ENCODE data around the gene RBM19. TPM values are rescaled to one million over a fixed set of nuclear protein-coding genes. Genes with fewer than 3 reads are reported as not detected.

RBM19 gene
- total RNA-seq, 1 donor from 2014 or later = 33.6 TPM

- no peak for ATAC-seq
- Histone ChIP-seq H3K36me3 (peaks cover 95% of the 10 kb centered on the region), H3K27ac (no peak overlapping the region), H3K9me3 (no peaks in the 10 kb centered on the region), H3K27me3 (ENCODE audit: low read depth) (no peaks in the 10 kb centered on the region), H3K4me1 (no peaks in the 10 kb centered on the region), H3K4me3 (no peak overlapping the region)
- intact Hi-C loops (cut with DNase I) = no loop called here
- no peak for DNase-seq
- no peak for TF ChIP-seq CTCF (IDR thresholded peaks at IDR 0.05)
These were observed 51.9 kb downstream of the RBM19 start for GRCh38 chr12:113914176-113914575.

GRCh38 chr12:113912760-113913329, 53.3 kb downstream of the RBM19 start:
- peak; percentile 51 to 57 for ATAC-seq
- peaks cover 89% of the 10 kb centered on the region for H3K36me3 ChIP-seq

GRCh38 chr12:113911971-113912759, 54.0 kb downstream of the RBM19 start:
- no peaks in the 10 kb centered on the region for H3K27me3 ChIP-seq (ENCODE audit: low read depth)
- H3K4me1 ChIP-seq = no peaks in the 10 kb centered on the region
- intact Hi-C loops (cut with DNase I) = no loop called here
- ATAC-seq (no peak), DNase-seq (no peak)
- no peak overlapping the region for H3K27ac ChIP-seq
- peaks cover 84% of the 10 kb centered on the region for H3K36me3 ChIP-seq
- no peaks in the 10 kb centered on the region for H3K9me3 ChIP-seq
- no peak overlapping the region for H3K4me3 ChIP-seq
- no peak for TF ChIP-seq CTCF (IDR thresholded peaks at IDR 0.05)

More at GRCh38 chr12:113912760-113913329, 53.3 kb downstream of the RBM19 start:
- intact Hi-C loops (cut with DNase I) = no loop called here
- peak; percentile 79 for TF ChIP-seq CTCF (IDR thresholded peaks at IDR 0.05)
- peak; percentile 62 for DNase-seq
- Histone ChIP-seq H3K9me3 (no peaks in the 10 kb centered on the region), H3K27me3 (ENCODE audit: low read depth) (no peaks in the 10 kb centered on the region), H3K4me1 (no peaks in the 10 kb centered on the region), H3K4me3 (no peak overlapping the region), H3K27ac (no peak overlapping the region)

- DNase-seq (no peak), ATAC-seq (no peak)
- H3K27me3 ChIP-seq (ENCODE audit: low read depth) = no peaks in the 10 kb centered on the region
- no peaks in the 10 kb centered on the region for H3K4me1 ChIP-seq
- TF ChIP-seq CTCF (IDR thresholded peaks at IDR 0.05) = no peak
- H3K4me3 ChIP-seq = no peak overlapping the region
- peaks cover 71% of the 10 kb centered on the region for H3K36me3 ChIP-seq
- intact Hi-C loops (cut with DNase I) = no loop called here
- no peak overlapping the region for H3K27ac ChIP-seq
- no peaks in the 10 kb centered on the region for H3K9me3 ChIP-seq
These were observed 55.3 kb downstream of the RBM19 start for GRCh38 chr12:113910751-113911272.

GRCh38 chr12:113909776-113910420, 56.2 kb downstream of the RBM19 start:
- DNase-seq (no peak), ATAC-seq (no peak)
- Histone ChIP-seq H3K27me3 (ENCODE audit: low read depth) (no peaks in the 10 kb centered on the region), H3K4me3 (no peak overlapping the region), H3K36me3 (peaks cover 62% of the 10 kb centered on the region), H3K27ac (no peak overlapping the region), H3K4me1 (no peaks in the 10 kb centered on the region), H3K9me3 (no peaks in the 10 kb centered on the region)
- intact Hi-C loops (cut with DNase I) = no loop called here
- no peak for TF ChIP-seq CTCF (IDR thresholded peaks at IDR 0.05)
